ENCODE results near the gene ARHGEF28.

Gene ARHGEF28

DNA sequence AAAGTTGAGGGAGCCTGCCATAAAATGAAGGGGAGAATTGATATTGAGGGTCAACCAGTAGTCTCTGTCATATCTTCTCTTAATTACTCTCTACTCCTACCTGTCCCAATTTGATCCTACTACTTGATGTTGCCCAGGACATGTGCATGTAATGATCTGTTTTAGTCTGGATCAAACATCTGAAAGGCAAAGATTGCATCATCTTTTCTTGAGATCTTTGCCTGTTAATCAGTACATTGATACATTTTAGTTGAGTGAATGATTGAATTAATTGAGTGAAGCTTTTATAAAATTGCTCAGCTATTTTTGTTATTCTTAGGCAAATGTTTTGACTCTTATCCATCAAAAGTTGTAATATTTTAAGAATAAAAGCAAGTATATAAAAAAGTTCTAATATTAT lies 21.7 kb downstream of the ARHGEF28 start:
- Histone ChIP-seq H3K4me1 (peaks cover 23% of the 10 kb centered on the region), H3K27me3 (no peaks in the 10 kb centered on the region), H3K9me3 (no peaks in the 10 kb centered on the region), H3K4me3 (ENCODE audit: low read depth, low read length) (no peak overlapping the region), H3K36me3 (peaks cover 5% of the 10 kb centered on the region)
- no peak for DNase-seq
- TF ChIP-seq, protein P1, sequence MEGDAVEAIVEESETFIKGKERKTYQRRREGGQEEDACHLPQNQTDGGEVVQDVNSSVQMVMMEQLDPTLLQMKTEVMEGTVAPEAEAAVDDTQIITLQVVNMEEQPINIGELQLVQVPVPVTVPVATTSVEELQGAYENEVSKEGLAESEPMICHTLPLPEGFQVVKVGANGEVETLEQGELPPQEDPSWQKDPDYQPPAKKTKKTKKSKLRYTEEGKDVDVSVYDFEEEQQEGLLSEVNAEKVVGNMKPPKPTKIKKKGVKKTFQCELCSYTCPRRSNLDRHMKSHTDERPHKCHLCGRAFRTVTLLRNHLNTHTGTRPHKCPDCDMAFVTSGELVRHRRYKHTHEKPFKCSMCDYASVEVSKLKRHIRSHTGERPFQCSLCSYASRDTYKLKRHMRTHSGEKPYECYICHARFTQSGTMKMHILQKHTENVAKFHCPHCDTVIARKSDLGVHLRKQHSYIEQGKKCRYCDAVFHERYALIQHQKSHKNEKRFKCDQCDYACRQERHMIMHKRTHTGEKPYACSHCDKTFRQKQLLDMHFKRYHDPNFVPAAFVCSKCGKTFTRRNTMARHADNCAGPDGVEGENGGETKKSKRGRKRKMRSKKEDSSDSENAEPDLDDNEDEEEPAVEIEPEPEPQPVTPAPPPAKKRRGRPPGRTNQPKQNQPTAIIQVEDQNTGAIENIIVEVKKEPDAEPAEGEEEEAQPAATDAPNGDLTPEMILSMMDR (IDR thresholded peaks at IDR 0.05; ENCODE audit: low read depth, low read length), result no peak

- H3K27me3 ChIP-seq, result no peaks in the 10 kb centered on the region
- DNase-seq, result no peak
- H3K4me3 ChIP-seq (ENCODE audit: low read depth, low read length), result no peak overlapping the region
- peaks cover 28% of the 10 kb centered on the region for H3K4me1 ChIP-seq
- TF ChIP-seq, protein P1 (IDR thresholded peaks at IDR 0.05; ENCODE audit: low read depth, low read length), result no peak
- H3K9me3 ChIP-seq, result no peaks in the 10 kb centered on the region
- H3K36me3 ChIP-seq, result peaks cover 5% of the 10 kb centered on the region; the same call in 1 of the 2 replicates
Observed at GRCh38 chr5:73648515-73648914, 22.5 kb downstream of the ARHGEF28 start.

DNA sequence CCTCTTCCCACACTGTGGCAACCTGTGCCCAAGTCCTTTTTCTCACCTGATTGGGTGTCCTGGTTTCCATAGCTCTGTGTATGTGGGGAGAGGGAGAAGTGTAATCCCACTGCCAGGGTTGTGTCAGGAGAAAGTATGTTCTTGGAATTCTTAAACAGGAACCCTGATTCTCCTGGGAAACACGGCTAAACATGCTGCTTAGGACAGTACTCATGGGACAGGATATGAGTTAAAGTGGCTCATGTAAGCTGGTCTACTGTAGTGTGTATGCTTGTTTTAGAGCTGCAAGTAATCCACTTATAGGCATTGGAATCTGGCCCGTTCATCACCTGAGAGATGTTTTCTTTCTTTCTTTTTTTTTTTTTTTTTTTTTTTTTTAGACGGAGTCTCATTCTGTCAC lies 23.9 kb downstream of the ARHGEF28 start:
- no peak for DNase-seq
- Histone ChIP-seq H3K4me3 (ENCODE audit: low read depth, low read length) (no peak overlapping the region), H3K36me3 (peaks cover 7% of the 10 kb centered on the region), H3K9me3 (no peaks in the 10 kb centered on the region), H3K4me1 (peaks cover 36% of the 10 kb centered on the region), H3K27me3 (no peaks in the 10 kb centered on the region)
- TF ChIP-seq, protein P1 (IDR thresholded peaks at IDR 0.05; ENCODE audit: low read depth, low read length), result no peak

DNA sequence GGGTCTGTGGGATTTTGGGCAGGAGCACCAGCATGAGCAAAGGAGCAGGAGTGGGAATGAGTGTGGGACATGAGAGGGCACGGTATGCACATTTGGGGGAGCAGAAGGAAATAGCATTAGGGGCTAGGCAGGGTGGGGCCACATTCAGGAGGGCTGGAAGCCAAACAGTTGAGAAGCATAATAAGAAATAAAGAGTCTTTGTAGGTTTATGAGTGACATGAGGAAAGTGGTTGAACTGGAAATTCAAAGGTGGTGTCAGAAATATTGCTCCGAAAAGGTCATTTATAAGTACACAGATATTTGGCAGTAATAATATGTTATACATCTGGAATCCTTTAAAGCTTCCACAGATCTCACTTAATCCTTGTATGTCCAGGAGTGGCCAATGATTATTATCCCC lies 26.4 kb downstream of the ARHGEF28 start:
- no peaks in the 10 kb centered on the region for H3K9me3 ChIP-seq
- peaks cover 9% of the 10 kb centered on the region for H3K36me3 ChIP-seq
- no peak for DNase-seq
- TF ChIP-seq, protein P1 (IDR thresholded peaks at IDR 0.05; ENCODE audit: low read depth, low read length), result no peak
- H3K4me1 ChIP-seq, result peaks cover 40% of the 10 kb centered on the region
- no peaks in the 10 kb centered on the region for H3K27me3 ChIP-seq
- no peak overlapping the region for H3K4me3 ChIP-seq (ENCODE audit: low read depth, low read length)

GRCh38 chr5:73654171-73654811 lies 28.3 kb downstream of the ARHGEF28 start:
- no peaks in the 10 kb centered on the region for H3K27me3 ChIP-seq
- DNase-seq, result peak; percentile 35
- TF ChIP-seq, protein P1 (IDR thresholded peaks at IDR 0.05; ENCODE audit: low read depth, low read length), result no peak

DNA sequence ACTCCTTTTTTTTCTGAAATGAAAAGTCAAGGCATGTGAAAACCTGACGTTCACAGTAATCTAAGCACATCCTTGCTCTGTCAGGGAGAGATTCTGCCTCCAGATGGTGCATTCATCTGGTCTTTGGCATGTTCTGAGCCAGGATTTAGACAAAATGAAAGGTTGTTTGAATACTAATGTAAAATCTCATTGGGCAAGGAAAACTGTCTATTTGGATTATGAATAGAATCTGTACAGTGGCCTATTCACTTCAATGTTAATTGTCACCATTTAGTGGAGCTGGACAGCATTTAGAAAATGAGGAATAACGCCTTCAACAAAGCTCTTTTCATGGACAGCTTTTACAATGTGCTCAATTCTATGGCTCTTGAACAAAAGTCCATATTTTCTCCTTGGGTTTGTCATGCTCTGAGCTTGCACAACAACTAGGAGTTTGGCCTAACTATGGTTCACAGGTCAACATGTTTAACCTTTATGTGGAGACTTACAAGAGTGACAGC lies 28.9 kb downstream of the ARHGEF28 start:
- DNase-seq, result no peak
- no peak overlapping the region for H3K4me3 ChIP-seq (ENCODE audit: low read depth, low read length)
- TF ChIP-seq, protein P1 (IDR thresholded peaks at IDR 0.05; ENCODE audit: low read depth, low read length), result no peak
- H3K9me3 ChIP-seq, result no peaks in the 10 kb centered on the region
- H3K27me3 ChIP-seq, result no peaks in the 10 kb centered on the region
- H3K4me1 ChIP-seq, result peaks cover 31% of the 10 kb centered on the region
- peaks cover 9% of the 10 kb centered on the region for H3K36me3 ChIP-seq

More at GRCh38 chr5:73654171-73654811, 28.3 kb downstream of the ARHGEF28 start:
- Histone ChIP-seq H3K36me3 (peaks cover 9% of the 10 kb centered on the region), H3K4me1 (peaks cover 31% of the 10 kb centered on the region), H3K9me3 (no peaks in the 10 kb centered on the region), H3K4me3 (ENCODE audit: low read depth, low read length) (no peak overlapping the region)

Measured in BE2C (cell line).